T-helper 1 cell (primary cell): ENCODE data around the gene TADA1.
A peak's percentile ranks its signal among the peaks of the same experiment; 100 is the strongest.
"Not testable (repeated sequence)": the region's sequence is repeated elsewhere in the genome, so short reads cannot be mapped to it uniquely, and the experiment has no call there.

Experiments used
- DNase-seq, 5 donors: peaks; one replicate each; pipeline ENCODE4 v3.0.0-alpha.2; 2012 to 2020

TADA1 gene

DNA sequence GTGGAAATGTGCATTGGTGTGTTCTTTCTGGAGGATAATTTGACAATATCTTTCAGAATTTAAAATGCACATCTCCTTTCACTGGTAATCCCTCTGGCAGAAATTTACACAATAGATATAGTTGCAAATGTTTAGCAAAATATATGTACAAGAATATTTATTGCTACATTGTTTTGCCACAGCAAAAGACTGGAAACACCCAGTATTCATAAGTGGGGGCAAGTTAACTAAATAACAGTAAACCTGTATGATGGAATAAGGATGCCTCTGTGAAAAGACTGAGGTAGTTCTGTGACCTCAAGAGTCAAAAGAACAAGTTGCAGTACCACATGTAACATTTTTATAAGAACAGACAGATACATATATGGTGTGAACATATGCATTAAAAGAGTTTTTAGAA lies 13.7 kb upstream of the TADA1 start:
- DNase-seq: no peak

DNA sequence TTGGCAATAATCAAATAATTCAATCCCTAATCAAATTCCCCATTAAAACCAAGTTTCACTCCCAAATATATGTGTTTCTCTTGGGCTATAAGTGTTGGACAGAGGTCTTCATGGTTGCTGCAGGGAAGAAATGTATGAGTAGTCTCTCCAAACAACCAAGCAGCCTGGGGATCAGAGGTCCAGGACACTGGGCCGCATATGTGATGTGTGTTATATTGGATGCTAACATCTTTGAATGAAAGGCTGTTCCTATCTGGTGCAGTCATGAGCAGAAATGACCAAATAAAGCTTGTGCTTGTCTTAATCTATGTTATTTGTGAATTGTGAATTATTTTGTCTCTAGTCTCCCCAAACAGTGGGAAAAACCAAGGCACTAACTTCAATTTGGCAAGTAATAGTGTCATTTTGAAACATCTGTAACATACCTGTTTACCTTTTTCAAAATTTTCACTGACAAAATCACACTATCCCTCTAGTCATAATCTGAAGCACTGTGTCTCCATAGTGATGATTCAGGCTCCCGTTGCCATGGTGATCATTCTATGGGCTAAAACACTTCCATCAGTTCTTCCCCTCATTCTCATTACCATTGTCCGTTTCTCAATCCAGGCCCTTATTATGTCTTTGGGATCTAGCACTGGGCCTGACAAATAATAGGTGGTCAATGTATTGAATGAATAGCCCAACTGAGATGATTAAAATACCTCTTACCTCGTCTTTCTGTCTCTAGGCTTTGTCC lies 12.5 kb upstream of the TADA1 start:
- DNase-seq: no peak

DNA sequence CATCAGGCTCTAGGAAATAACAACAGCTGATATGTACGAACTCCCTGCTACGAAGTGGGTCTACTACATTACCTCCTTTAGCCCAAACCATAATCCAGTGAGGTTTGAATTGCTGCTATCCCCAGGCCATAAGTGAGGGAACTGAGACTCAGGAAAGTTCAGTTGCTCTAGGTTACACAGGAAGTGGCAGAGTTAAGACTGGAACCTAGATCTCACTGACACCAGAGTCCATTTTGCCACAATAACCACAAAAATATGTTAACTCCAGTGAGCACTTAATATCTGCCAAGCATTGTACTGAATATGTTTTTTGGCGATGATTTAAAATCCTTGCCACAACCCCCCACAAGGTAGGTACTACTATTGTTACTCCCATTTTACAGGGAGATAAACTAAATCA lies 8.9 kb upstream of the TADA1 start:
- no peak for DNase-seq

DNA sequence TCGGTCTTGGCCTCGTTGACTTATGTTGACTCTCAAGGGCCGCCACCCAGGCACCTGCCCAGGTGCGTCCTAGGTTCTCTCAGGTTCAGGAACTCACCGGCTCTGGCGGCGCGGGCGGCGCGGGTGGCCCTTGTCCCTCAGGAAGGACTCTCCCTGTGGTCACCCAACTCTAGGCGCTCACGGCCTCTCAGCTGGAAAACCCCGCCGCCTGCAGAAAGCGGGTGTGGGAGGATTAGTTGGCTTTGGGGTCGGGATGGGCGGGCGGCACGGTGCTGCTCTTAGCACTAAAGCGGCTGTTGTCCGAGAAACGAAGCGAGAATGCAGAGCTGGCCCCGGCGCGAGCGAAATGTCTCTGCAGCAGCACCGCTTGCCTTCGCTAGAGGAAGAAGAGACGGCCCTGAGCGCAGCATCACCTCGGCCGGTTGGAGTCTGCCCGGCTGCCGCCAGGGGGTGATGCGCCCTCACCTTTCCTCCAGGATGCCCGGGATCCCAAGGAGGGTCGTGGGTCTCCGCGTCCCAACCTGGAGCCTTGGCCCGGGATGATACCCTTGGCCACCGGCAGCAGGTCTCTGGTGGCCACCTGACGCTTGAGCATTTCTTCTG lies 8.1 kb upstream of the TADA1 start:
- DNase-seq: peak in 3 of 5 donors; percentile 2 to 17 (median 4)

DNA sequence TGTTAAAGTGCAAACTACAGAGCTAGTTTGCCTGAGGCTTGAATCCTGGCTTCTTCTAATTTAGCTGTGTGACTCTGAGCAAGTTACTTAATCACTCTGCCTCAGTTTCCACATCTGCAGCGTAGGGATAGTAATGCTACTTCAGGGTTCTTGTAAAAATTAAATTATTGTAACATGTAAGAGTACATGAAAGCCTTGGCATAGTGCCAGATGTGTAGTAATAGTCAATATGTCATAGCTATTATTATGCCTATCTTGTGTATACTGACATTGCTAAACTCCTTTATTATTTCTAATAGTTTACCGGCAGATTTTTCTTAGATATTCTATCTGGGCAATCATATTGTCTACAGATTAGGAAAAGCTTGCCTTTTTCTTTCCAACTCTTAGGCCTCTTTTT lies 6.8 kb upstream of the TADA1 start:
- DNase-seq: no peak

DNA sequence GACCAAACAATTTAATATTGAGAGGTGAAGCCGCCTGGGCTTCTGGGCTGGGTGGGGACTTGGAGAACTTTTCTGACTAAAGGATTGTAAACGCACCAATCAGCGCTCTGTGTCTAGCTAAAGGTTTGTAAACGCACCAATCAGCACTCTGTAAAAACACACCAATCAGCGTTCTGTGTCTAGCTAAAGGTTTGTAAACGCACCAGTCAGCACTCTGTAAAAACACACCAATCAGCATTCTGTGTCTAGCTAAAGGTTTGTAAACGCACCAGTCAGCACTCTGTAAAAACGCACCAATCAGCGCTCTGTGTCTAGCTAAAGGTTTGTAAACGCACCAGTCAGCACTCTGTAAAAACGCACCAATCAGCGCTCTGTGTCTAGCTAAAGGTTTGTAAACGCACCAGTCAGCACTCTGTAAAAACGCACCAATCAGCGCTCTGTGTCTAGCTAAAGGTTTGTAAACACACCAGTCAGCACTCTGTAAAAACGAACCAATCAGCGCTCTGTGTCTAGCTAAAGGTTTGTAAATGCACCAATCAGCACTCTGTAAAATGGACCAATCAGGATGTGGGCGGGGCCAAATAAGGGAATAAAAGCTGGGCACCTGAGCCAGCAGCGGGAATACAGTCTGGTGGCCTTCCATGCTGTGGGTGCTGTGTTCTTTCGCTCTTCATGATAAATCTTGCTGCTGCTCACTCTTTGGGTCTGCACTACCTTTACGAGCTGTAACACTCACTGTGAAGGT lies 2.3 kb upstream of the TADA1 start:
- not testable (repeated sequence) for DNase-seq

DNA sequence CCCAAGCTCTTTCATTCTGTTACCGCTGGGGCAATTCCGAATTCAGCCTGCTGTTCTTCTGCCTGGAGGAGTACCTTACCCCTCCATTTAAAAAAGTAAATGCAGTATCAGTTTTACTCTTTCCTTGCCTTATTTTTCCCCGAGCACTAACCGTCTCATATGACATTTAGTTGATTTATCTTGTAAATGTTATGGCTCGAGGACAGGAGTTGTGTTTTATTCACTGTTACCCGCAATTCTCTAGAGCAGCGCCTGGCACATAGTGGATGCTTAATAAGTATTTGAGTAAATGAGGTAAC lies 425 bp upstream of the TADA1 start:
- DNase-seq: no peak

DNA sequence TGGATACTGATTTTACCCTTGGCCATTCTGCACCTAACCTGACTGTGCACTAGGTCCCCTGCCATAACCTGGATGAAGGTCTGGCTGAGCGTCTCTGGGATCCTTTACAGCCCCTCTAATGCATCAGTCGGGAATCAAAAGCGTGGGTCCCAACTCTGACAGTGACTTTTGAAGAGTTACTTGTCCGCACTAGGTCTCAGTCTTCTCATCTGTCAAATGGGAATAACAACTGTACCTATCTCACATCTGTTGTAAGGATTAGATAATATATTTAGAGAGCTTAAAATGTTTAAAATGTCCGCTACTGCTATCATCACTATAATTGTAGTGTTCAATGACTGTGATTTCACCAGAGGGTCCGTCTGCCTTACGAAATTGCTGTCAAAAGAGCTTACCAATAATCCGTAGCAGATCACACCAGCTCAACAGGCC lies 746 bp downstream of the TADA1 start:
- no peak for DNase-seq

DNA sequence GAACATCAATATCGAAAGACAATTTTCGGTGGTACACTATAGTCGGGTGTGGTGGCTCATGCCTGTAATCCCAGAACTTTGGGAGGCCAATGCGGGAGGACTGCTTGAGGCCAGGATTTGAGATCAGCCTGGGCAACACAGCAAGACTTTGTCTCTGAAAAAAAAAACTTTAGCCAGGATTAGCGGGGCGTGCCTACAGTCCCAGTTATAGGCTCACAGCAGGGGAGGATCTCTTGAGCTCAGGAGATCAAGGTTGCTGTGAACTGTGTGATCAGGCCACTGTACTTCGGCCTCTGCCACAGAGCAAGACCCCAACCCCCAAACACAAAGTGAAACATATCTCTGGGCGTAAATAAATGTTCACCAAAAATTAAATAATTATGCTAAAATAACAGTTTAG lies 1.6 kb downstream of the TADA1 start:
- no peak for DNase-seq

DNA sequence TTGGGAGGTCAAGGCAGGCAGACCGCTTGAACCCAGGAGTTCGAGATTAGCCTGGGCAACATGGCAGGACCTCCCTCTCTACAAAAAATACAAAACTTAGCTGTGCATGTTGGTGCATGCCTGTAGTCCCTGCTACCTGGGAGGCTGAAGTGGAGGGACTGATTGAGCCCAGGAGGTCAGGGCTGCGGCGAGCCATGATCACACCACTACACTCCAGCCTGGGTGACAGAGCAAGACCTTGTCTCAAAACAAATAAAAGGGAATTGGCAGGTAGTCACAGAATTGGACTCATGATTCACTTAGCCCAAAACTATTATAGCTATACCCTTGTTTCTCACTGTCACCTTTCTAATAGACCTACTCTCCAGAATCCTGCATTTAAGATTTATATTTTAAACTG lies 5.5 kb downstream of the TADA1 start:
- DNase-seq: no peak

DNA sequence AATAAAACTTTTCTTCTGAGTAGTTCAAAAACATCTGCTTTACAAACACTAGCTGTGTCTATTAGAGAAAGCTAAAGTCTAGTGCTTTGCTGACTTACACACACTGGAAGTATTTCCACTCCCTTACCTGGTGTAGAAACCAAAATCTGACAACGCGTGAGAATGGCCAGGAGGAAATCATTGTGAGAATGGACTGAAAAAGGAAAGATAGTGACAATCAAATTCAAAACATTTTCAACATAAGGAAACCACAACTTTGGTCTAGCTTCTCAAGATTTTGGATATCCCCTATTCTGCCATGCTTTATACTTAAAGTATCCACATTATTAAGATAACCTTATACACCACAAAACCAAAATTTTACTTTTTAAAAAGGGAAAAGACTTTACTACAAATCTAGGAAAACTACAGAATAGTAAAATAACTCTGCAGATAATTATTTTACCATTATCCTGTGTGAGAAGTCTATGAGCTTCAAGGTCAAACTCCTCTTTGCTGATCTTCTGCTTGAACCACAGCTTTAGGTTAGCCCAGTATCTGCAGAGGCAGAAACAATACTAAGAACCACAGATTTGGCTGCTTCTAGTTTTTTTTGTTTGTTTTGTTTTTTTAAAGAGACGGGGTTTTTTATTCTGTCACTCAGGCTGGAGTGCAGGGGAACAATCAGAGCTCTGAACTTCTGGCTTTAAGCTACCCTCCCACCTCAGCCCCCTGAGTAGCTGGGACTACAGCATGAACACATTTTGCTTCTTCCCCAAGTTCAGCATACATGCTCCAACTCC lies 6.6 kb downstream of the TADA1 start:
- no peak for DNase-seq

DNA sequence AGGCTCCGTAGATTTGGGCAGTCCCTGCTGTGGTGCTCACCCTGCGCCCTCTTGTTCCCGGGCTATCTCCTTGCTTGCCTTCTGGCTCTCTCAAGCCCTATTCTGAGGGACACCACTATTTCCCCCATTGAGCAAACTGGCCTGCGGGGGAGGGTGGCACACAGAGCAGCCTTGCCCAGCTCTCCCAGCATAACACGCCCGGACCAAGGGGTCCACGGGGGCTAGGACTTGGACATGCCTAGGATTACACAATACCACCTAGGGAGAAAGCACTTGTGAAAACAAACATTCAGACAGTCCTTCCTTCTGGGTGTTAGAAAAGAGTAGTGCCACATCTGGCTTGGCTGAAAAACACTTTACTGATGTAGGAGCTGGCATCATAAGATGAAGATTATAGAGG lies 7.4 kb downstream of the TADA1 start:
- DNase-seq: no peak

DNA sequence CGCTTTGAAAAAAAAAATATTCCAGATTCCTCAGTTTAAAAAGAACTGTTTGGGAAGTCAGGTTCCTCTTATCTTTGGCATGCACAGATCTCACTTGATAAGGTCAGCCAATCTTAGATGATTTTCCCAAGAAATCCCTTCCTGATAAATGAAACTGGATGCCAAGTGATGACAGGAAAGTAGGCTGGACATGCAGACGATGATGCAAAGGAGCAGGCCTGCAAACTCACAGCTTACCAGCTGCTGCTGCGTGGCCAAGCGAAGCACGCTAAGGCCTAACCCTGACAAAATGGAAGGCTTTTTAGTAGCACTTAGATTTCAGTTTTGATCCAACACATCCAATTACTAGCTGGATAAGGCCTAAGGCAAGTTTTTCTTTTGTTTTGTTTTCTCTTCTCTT lies 10.1 kb downstream of the TADA1 start:
- no peak for DNase-seq

DNA sequence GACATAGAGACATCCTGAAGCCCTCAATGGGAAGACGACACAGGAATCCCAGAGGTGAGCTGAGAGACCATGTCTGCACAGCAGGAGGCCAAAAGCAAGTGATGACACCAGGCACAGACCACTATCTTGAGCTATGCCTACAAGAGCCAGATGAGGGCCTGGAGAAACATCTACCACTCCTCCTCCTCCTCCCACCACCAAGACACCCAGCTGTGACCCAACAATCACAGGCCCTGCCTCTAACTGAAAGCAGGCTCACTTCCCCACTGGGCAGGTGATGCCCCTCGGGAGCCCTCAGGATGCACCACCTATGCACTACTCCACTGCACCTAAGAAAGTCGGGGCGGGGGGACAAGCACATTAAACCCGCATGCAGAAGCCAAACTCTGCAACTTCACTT lies 16.5 kb downstream of the TADA1 start:
- no peak for DNase-seq

DNA sequence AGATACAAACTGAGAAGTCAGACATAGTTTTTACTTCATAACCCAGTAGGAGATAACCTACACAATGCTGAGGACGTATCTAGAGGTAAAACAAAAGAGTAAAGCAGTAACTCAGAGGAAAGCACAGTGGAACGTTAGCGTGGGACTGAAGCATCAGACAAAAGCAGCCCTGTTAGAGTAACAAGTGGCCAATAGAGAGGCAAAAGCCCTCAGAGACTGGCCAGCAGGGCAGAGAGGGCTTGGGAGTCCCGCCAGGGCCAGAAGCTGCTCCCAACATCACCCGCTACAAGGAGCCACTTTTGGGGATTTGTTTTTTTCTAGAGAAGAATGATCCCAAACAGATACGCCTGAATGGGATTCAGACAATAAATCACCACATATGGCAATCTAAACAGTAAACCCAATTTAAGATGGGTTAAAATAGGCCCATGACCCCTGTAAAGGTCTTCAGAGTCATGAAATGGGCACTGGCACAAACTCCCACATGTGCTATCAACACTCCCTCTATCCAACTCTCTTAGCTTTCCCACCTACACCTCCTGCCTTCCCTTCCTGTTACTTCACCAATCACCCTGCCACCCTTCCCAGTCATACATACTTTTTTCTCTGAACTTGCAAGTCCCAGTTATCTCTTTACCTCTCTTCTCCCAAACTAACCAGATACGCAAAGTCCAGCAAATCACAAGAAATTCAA lies 17.2 kb downstream of the TADA1 start:
- DNase-seq: no peak

DNA sequence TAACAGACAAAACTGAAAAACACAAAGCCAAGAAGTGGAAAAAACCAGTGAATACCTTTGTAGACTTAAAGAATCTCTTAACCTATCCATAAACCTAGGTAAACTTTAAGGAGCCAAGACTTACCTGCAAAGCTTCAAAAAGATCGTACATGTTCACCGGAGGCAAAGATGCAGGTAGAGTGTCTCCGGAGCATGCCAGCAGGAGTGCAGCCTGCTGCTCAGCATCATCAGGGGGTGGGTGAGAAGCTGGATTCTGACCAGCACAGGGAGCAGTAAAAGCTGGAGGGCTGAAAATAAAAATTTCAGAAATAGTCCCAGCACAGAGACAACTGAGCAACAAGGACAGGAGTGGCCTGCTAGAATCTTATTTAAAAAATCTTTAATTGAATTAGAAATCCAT lies 18.1 kb downstream of the TADA1 start:
- no peak for DNase-seq

DNA sequence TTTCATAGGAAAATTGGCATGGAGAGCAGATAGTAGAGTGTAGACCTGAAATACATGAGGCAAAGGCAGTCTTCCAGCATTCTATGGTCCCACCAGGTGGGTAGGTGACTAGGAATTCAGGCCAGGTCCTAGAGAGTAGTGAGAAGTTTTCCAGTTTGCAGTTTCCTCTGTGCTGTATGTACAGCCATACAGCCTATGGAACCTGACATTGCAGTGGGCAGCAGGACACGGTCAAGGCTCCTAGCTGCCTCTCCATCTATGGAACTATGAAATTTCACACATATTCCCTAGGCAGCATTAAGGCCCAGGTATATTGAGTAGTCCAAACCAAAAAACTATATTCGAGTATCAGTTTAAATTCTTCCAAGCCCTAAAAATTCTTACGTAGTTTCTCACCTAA lies 20.5 kb downstream of the TADA1 start:
- no peak for DNase-seq

DNA sequence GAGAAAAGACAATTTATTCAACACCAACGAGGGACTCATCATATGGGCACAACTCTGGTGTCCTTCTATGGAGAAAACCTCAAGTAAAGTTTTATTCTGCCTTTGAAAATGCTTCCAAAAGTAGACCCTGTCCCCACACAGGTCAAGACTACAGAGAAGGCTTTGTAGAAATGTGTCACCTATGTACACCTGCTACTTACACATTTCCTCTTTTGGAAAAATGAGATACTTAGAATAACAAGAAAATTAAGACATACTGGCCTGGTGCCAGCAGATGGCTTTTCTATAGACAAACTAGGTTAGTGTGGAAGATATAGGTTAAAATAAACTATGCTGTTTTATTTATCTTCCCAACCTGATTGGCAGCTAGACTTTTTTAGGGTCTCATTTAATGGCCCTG lies 23.1 kb downstream of the TADA1 start:
- no peak for DNase-seq

DNA sequence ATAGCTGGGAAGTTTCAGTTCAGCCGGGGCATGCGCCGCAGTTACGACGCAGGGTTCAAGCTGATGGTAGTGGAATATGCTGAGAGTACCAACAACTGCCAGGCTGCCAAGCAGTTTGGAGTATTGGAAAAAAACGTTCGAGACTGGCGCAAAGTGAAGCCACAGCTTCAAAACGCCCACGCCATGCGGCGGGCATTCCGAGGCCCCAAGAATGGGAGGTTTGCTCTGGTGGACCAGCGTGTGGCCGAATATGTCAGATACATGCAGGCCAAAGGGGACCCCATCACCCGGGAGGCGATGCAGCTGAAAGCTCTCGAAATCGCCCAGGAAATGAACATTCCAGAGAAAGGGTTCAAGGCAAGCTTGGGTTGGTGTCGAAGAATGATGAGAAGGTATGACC lies 26.9 kb downstream of the TADA1 start:
- DNase-seq: no peak

DNA sequence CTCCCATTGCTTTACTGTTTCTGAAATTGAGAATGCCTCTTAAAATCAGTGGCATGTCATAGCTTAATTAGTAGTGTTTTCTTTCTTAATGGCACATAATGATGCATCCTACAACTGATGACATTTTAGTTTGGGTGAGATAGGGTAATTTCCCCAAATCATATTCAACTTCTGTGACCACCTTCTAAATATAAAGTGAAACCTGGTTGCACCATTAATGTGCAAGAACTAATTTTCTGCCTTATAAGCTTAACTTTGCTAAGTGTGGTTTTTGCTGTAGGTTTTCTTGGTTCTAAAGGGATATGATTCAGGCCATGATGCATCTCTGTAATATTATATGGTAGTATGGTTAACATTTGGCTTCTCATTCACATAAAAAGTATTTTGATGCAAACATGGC lies 27.9 kb downstream of the TADA1 start:
- no peak for DNase-seq

DNA sequence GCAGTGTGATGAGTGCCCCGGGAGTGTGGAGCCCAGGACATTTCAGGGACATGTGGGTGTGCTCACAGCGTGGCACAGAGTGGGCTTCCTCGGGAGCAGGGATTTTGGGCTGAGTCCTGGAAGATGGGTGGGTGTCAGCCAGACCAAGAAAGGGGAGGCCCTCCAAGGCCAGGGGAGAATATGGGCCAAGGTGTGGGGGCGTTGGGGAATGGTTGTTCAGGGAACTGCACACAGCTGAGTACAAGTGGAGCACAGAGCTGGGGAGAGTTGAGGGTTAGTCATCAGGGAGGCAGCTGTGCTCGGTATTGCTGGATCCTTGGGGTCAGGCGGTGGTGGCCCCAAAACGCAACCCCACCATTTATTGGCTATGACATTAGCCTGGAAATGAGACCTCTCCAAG lies 31.3 kb downstream of the TADA1 start:
- no peak for DNase-seq

DNA sequence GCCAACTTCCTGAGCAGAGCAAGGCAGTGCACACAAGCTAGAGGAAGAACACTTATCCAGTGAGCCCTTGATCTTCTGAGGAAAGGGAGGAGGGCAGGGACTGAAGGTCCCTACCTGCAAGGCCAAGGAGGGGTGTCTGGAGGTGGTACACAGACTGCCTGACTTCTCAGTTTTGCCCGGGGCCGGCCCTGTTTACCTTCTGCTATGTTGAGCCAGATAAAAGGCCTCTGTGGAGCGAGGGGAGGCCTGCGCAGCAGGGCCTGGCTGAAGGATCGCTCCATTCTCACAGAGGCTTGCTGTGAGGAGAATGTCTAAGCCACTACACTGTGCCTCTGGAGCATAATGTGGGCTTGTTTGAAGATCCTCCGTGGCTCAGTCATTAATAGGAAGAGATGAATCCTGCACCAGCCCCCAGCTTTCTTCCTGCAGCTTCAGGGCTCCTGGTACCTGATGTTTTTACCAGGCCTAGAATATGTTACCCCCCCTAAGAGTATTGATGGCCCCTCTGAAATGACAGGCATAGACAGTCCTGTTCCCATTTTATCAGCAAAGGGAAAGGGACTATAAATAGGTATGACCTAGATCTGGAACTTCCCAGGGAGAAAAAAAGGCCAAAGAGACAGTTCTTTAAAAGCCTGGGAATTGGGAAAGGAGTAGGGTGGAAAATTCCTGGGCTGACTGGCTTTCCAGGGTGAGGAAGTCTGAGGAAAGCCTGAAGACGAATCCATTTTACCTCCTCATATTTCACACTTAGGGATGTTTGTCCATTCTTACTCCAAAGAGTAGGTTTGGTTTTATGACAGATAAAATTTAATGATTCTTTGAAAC lies 32.1 kb downstream of the TADA1 start:
- DNase-seq: no peak
